PFSK-1 (cell line): ENCODE measurements around the gene CHAF1B.

Source experiments
- POLR2AphosphoS5 ChIP-seq: IDR thresholded peaks from 2 replicates; pipeline ENCODE4 v1.6.1; 2012; ENCODE audit warnings: low read depth, mild to moderate bottlenecking, control low read depth, low read length, moderate library complexity
- SIN3A ChIP-seq: IDR thresholded peaks from 2 replicates; pipeline ENCODE4 v1.6.1; 2012; ENCODE audit warnings: mild to moderate bottlenecking, low read length, moderate library complexity, borderline replicate concordance; ENCODE audit not compliant: insufficient read depth
- TAF1 ChIP-seq: IDR thresholded peaks from 2 replicates; pipeline ENCODE4 v1.6.1; 2012; ENCODE audit warnings: low read length, control low read depth, borderline replicate concordance; ENCODE audit not compliant: insufficient read depth
- TF ChIP-seq, protein P1 (sequence below), 2 experiments: IDR thresholded peaks; 2 replicates each; pipeline versions ENCODE4 v1.6.1 to v1.8.0; 2011 to 2012; ENCODE audit warnings: low read depth in 2 of 2, low read length in 2 of 2, control low read depth in 1 of 2, inconsistent platforms in 1 of 2, mild to moderate bottlenecking in 1 of 2, moderate library complexity in 1 of 2; ENCODE audit not compliant: insufficient read depth in 1 of 2

DNA sequence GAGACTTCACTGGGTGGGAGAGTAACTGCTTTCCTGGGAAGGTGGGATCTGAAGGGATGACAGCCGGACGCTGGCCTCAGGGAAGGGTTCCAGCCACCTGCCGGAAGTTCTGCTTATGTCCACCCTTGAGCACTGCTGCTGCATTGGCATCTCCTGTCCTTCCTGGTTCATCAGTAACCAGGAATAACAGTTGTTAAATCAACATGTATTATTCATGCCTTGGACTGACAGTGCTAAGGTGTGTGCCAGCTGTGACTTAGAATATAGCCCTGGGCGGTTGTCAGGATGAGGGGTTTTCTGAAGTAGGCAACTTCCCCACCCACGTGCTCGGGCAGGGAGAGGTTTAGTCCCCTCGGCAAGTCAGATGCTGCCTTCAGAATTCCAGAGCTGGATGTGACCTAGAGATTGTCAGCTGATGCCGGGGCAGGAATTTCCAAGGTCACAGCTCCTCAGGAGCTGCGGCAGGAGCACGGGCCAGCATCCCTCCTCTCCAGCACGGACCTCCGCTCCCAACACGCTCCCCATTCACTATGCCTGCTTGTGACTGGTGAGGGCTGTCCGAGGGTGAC, 76.8 kb downstream of the CHAF1B start:
- TF ChIP-seq, protein P1, sequence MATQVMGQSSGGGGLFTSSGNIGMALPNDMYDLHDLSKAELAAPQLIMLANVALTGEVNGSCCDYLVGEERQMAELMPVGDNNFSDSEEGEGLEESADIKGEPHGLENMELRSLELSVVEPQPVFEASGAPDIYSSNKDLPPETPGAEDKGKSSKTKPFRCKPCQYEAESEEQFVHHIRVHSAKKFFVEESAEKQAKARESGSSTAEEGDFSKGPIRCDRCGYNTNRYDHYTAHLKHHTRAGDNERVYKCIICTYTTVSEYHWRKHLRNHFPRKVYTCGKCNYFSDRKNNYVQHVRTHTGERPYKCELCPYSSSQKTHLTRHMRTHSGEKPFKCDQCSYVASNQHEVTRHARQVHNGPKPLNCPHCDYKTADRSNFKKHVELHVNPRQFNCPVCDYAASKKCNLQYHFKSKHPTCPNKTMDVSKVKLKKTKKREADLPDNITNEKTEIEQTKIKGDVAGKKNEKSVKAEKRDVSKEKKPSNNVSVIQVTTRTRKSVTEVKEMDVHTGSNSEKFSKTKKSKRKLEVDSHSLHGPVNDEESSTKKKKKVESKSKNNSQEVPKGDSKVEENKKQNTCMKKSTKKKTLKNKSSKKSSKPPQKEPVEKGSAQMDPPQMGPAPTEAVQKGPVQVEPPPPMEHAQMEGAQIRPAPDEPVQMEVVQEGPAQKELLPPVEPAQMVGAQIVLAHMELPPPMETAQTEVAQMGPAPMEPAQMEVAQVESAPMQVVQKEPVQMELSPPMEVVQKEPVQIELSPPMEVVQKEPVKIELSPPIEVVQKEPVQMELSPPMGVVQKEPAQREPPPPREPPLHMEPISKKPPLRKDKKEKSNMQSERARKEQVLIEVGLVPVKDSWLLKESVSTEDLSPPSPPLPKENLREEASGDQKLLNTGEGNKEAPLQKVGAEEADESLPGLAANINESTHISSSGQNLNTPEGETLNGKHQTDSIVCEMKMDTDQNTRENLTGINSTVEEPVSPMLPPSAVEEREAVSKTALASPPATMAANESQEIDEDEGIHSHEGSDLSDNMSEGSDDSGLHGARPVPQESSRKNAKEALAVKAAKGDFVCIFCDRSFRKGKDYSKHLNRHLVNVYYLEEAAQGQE (IDR thresholded peaks at IDR 0.05; ENCODE audit: insufficient read depth in 1 of 2, low read depth in 2 of 2, low read length in 2 of 2) = no peak
- no peak for TF ChIP-seq TAF1
- TF ChIP-seq POLR2AphosphoS5 = no peak
- TF ChIP-seq SIN3A = no peak
